ENCODE data around the gene BAX.

Gene BAX

DNA sequence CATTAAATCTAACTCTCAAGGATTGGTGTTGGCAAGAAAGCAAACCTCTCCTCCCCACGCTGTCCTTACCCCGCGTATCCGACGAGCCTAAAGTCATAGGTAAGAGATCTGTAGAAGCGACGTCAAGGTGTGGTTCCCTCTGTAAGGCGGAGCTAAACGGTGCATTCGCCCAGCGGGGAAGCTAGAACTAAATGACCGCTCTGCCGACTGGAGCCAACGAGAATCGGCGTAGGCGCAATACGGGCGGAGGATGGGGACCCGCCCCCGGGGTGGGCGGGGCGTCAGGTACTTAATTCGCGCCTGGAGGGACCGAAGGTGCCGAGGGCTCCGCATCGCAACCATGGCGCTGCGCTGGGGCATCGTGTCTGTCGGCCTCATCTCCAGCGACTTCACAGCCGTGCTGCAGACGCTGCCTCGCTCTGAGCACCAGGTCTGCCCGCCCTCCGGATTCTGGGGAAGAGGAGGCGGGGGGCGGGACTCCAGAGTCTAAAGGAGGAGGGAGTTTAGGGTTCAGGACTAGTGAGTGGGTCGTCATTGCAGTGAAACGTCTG, 21.2 kb upstream of the BAX start, which contains the start of gene DHDH:
Gene DHDH (plus strand): TSS at position 318 of the 551 bp plus-strand sequence. CDS start 23 bp downstream, at position 341.
- DNase-seq = no peak

DNA sequence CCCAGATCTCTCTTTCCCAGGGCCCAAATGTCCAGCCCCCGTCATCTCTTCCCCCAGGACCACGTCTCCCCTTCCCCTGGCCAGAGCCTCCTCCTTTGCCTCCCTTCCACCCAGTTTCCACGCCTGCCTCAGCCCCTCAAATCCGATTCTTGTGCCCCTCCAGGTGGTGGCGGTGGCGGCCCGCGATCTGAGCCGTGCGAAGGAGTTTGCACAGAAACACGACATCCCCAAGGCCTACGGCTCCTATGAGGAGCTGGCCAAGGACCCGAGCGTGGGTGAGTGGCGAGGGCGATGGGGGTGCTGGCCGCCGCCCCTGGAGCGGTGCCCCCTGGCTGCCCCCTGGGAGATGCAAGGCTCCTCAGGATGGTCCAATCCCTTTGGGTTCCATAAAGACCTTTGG, 19.8 kb upstream of the BAX start:
- DNase-seq = no peak

DNA sequence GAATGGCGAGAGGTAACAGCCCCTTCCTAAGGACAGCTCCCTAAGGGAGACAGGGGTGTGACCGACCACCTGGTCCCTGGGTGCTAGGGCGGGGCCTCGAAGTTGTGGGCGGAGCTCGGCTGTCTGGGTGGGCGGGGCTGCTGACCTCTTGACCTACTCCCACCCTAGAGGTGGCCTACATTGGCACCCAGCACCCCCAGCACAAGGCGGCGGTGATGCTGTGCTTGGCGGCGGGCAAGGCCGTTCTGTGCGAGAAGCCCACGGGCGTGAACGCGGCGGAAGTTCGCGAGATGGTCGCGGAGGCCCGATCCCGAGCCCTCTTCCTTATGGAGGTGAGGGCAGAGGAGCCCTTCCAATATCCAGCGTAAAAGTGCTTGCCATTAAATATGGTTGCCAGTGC, 18.8 kb upstream of the BAX start:
- no peak for DNase-seq

DNA sequence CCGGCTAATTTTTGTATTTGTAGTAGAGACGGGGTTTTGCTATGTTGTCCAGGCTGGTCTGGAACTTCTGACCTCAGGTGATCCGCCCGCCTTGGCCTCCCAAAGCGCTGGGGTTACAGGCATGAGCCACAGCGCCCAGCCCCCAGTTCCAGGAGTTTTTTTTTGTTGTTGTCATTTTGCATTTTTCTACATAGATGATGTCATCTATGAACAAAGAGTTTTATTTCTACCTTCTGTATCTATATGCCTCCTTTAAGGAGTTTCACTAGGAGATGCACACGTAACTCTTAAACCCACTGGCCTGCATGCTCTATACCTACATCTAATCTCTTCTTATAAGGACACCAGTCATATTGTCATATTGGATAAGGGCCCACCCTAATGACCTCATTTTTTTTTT, 16.4 kb upstream of the BAX start:
- DNase-seq = no peak

DNA sequence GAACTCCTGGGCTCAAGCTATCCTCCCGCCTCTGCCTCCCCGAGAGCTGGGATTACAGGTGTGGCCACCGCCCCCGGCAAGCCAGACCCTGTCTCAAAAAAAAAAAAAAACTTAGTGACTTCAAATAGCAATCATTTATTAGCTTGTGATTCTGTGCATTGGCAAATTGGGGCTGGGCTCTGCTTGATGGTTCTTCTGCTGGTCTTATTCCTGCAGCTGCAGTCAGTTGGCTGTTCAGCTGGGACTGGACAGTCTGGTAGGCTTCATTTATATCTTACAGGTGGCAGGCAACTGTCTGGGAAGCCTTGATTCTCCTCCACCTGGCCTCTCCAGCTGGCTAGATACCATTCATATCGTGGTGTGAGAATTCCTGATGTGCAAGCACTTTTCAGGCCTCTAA, 13.8 kb upstream of the BAX start:
- DNase-seq = no peak

DNA sequence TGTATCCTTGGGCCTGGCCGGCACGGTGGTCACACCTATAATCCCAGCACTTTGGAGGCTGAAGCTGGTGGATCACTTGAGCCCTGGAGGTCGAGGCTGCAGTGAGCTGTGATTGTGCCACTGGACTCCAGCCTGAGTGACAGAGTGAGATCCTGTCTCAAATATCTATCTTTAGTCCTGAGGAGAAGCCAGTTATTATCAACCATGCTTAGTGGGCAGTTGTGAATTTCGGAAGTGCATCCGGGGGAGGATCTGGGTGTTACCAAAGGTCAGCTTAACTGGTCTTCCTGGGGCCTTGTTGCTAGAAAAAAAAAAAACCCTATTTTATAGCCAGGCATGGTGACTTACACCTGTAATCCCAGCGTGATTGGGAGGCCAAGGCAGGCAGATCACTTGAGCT, 11.6 kb upstream of the BAX start:
- no peak for DNase-seq

DNA sequence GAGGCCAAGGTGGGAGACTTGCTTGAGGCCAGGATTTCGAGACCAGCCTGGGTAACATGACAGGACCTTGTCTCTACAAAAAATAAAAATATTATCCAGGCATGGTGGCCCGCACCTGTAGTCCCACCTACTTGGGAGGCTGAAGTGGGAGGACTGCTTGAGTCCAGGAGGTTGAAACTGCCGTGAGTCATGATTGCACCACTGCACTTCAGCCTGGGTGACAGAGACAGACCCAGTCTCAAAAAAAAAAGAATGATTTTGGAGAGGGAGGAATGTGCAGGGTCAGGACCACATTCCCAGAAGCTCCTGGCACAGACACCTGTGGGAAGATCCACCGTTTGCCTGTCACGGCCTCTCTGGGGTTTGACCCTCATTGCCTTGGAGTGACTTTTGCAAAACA, 9.3 kb upstream of the BAX start:
- DNase-seq = no peak

DNA sequence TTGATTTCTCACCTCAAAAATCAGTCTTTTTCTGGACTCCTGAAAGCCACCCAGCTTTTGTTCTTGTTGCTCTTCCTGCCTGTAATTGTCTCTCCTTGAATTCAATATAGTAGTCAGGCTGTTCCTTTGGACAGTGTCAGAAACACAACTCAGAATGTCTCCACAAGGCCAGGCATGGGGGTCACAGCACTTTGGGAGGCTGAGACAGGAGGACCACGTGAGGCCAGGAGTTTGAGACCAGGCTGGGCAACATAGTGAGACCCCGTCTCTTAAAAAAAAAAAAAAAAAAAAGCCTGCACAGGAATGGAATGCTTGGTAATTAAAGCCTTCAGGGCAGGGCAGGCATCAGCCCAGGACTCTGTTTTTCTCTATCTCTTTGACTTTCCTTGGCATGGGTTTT, 8.9 kb upstream of the BAX start:
- no peak for DNase-seq

DNA sequence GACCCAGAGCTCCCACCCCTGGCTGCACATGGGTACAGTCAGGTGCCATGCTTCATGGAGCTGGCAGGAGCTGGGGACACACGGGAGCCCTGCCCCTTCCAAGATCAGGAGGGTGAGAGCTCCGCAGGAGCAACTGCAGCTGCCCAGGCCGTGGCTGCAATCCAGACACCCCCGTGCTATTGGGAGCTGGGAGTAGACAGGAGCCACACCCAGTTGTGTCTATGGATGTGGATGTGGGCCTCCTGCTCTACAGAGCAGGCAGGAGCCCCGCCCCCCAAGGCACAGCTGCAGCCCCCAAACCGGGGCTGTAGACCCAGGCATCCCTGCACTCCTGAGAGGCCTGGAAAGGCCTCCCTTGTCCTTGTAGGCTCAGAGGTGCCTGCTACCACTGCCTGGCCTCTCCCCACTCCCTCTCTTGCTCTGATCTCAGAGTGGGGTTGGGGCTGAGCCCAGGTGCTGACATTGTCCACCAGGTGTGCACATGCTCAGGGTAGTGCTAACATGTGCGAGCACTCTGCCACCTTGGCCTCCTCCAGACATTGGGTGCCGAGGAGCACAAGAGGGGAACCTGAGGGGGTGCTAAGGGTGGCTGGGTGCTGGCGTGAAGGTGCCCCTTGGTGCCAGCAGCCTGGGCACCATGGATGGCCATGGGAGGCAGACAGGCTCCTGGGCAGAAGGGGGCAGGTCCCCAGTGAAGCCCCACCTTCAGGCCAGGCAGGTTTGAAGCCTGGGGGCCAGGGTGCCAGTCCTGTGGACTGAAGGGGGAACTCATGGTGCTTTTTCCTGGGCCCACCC, 8.0 kb upstream of the BAX start:
- no peak for DNase-seq

DNA sequence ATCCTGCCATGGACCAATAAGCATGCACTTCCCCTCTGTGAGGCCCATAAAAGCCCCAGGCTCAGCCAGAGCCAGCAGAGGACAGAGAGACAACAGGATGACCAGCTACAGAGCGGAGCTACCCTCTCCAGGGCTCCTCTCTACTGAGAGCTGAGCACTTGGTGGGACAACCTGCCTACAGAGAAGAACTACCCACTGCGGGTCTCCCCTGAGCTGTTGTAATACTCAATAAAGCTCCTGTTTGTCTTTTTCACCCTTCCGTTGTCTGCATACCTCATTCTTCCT, 7.5 kb upstream of the BAX start:
- DNase-seq = no peak

DNA sequence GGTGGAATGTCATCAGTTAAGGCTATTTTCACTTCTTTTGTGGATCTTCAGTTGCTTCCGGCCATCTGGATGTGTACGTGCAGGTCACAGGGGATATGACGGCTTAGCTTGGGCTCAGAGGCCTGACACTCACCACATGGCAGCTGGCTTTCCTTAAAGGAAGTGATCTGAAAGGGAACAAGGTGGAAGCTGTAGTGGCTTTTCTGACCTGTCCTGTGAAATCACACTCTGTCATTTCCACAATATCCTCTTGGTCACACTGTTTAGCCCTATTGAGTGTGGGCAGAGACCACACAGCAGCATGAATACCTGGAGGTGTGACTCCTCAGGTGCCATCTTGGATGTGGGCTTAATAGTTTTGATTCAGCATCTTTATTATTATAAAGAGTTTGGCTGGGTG, 4.5 kb upstream of the BAX start:
- no peak for DNase-seq

DNA sequence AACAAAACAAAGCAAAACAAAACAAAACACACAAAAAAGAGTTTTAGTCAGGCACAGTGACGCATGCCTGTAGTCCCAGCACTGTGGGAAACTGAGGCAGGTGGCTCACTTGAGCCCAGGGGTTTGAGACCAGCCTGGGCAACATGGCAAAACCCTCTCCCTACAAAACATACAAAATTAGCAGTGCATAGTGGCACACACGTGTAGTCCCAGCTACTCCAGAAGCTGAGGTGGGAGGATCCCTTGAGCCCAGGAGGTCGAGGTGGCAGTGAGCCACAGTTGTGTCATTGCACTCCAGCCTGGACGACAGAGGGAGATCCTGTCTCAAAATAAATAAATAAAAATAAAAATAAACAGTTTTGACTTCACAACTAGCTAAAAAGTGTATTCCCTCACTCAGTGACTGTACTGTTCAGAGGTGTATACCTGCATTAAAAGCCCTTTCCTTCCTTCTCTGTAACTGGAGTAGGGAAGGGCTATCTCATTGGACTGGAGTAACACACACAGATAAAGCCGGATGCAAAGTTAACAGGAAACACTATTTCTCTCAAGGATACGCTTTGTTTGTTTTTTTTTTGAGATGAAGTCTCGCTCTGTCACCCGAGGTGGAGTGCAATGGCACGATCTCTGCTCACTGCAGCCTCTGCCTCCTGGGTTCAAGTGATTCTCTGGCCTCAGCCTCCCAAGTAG, 3.7 kb upstream of the BAX start:
- no peak for DNase-seq

DNA sequence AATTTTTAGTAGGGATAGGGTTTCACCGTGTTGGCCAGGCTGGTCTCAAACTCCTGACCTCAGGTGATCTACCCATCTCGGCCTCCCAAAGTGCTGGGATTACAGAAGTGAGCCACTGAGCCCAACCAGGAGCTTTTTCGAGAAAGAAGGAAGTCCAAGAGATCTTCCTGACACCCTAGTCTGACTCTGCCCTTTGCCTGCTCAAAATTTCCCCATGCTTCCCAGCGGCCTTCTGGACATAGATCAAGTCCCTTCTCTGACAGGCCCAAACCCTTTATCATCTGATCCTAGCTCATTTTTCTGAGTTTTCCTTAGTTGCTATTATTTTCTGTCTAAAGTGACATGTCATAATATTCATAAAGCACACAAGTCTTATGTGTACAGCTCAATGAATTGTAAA, 1.5 kb upstream of the BAX start:
- no peak for DNase-seq

DNA sequence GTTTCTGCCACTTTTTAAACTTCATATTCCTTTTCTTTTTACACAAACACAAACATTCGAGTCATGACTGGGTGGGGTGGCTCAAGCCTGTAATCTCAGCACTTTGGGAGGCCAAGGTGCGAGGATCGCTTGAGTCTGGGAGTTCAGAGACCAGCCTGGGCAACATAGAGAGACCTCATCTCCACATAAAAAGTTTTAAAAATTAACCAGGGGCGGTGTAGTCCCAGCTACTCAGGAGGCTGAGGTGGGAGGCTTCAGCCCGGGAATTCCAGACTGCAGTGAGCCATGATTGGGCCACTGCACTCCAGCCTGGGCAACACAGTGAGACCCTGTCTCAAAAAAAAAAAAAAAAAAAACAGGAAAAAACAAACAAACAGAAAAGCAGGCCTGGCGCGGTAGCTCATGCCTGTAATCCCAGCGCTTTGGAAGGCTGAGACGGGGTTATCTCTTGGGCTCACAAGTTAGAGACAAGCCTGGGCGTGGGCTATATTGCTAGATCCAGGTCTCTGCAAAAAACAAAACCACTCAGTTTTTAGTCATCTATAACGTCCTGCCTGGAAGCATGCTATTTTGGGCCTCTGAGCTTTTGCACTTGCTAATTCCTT, 583 bp upstream of the BAX start:
- DNase-seq = no peak

DNA sequence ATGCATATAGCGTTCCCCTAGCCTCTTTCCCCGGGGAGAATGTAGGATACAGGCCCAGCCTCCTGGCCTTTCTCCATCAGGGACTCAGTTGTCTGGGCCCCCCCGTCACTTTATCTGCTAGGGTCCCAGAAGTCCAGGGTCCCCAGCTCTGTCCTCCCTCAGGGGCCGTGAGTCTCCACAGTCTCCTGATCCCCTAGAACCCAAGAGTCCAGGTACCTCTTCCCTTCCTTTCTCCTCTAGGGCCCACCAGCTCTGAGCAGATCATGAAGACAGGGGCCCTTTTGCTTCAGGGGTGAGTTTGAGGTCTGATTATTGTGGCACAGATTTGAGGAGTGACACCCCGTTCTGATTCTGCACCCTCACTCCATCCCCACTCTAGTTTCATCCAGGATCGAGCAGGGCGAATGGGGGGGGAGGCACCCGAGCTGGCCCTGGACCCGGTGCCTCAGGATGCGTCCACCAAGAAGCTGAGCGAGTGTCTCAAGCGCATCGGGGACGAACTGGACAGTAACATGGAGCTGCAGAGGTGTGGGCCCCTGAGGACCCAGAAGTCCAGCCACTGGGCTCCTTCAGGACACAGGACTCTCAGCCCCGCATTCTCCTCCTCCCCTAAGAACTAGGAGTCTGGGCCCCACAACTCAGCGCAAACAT, 758 bp downstream of the BAX start:
- DNase-seq = no peak

DNA sequence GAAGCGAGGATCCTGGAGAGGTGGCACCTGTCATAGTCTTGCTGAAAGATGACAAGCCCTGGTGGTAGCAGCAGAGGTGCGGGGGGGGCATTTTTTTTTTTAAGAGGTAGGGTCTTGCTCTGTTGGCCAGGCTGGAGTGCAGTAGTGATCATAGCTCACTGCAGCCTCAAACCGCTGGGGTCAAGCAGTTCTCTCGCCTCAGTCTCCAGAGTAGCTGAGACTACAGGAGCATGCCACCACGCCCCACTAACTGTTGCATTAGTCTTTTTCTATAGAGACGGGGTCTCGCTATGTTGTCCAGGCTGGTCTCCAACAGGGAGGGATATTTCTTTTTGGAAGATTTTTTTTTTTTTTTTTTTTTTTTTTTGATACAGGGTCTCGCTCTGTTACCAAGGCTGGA, 3.3 kb downstream of the BAX start:
- DNase-seq = no peak

DNA sequence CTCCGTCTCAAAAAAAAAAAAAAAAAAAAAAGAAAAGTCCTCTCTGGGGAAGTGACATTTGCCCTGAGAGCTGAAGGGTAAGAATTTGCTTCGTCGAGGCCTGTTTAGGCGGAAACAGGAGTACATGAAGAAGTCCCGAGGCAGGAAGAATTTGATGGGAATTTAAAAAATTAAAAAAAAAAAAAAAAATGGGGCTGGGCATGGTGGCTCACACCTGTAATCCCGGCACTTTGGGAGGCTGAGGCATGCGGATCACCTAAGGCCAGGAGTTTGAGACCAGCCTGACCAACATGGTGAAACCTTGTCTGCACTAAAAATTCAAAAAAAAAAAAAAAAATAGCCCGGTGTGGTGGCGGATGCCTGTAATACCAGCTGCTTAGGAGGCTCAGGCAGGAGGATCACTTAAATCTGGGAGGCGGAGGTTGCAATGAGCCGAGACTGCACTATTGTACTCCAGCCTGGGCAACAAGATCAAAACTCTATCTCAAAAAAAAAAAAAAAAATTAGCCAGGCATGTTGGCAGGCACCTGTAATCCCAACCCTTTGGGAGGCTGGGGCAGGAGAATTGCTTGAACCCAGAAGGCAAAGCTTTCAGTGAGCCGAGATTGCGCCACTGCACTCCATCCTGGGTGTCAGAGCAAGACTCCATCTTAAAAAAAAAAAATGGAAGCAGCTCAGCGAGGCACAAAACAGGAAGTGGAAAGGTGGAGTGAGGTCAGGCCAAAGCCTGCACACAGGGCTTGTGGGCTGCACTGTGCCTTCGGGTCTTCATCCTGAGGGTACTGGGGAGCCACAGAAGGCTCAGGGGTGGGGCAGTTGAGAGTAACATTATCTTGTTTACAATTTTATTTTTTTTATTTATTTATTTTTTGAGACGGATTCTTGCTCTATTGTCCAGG, 4.9 kb downstream of the BAX start:
- no peak for DNase-seq

DNA sequence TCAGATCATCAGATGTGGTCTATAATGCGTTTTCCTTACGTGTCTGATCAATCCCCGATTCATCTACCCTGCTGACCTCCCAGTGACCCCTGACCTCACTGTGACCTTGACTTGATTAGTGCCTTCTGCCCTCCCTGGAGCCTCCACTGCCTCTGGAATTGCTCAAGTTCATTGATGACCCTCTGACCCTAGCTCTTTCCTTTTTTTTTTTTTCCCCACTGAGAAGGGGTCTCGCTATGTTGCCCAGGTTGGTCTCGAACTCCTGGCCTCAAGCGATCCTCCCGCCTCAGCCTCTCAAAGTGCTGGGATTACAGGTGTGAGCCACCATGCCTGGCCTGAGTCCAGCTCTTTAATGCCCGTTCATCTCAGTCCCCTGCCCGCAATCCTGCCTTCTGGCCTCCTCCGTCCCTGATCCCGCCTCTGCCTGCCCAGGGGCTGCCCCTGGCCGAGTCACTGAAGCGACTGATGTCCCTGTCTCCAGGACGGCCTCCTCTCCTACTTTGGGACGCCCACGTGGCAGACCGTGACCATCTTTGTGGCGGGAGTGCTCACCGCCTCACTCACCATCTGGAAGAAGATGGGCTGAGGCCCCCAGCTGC, 6.5 kb downstream of the BAX start:
- DNase-seq = no peak

DNA sequence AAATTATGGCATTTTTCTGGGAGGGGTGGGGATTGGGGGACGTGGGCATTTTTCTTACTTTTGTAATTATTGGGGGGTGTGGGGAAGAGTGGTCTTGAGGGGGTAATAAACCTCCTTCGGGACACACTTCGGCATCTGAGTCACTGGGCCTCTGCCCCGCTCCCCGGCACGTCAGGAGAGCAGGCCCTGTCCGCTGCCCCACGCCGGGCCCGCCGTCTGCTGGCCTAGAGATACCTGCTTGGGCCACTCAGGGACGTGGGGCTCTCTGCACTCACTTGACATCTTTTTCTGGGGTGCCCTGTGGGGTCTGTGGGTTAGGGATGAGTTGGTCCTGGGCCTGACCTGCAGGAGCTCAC, 7.0 kb downstream of the BAX start:
- no peak for DNase-seq

DNA sequence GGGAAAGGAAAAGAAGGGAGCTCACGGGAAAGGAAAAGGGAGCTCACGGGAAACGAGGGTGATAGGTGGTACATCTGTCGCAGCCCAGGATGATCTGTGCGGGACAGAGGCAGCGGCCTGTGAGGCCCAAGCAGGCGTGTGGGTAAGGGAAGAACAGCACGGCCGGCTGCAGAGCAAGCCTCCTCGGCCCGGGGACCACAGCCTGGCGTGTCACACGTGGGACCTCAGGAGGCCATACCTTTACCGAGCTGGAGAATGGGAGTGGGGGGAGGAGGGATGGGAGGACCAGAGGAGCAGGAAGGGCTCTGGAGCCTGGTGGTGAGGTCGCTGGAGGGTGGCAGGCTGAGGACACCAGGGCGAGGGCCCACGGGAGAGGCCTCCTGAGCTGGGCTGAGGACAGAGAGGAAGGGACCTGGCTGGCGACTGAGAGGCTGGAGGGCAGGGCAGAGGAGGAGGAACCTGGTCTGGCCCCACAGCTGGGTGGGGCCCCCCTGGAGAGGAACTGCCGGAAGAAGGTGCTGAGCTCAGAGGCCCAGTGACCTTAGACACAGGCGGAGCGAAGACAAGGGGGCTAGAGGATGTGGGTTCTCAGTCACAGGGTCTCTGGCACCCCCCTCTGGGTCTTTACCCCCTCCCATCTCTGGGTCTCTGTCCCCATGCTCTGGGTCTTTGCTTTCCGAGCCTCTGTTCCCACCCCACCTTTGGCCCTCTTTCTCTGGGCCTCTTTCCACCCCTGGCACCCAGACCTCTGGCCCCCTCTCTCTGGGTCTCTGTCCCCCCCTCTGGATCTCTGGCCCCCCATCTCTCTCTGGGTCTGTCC, 7.6 kb downstream of the BAX start:
- DNase-seq = no peak

DNA sequence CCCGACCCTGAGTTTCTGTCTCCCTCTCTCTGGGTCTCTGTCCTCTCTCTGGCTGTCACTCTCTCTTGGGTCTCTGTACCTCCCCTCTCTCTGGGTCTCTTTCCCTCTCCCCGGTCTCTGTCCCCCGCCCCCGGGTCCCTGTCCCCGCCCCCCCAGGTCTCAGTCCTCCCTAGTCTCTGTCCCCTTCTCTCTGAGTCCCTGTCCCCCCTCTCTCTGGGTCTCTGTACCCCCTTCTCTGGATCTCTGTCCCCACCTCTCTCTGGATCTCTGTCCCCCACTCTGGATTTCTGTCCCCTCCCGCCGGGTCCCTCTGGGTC, 8.1 kb downstream of the BAX start:
- DNase-seq = no peak
